Panc1 (cell line): Measurements from ENCODE around the gene CCDC60.

ENCODE experiments used
- CTCF ChIP-seq: fragments of 450-650 bp; IDR thresholded peaks from 2 replicates; pipeline ENCODE4 v1.5.1; 2017; ENCODE audit warnings: mild to moderate bottlenecking
- TCF7L2 ChIP-seq: IDR thresholded peaks from 2 replicates; pipeline ENCODE4 v1.6.1; 2011; ENCODE audit warnings: mild to moderate bottlenecking, low read depth, low read length, inconsistent platforms

DNA sequence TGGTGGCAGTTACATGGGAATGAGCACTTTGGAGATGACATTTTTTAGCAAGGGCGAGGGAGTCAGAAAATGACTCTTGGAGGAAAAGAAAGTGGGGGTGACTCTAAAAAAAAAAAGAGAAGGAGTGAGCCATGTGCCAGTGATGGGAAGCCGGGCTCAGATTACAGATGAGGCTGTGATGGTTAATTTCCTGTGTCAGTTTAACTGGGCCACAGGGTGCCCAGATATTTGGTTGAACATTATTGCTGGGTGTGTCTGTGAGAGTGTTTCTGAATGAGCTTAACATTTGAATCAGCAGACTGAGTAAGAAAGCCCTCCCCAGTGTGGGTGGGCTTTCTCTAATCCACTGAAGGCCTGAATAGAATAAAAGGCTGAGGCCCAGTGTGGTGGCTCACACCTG is 26.8 kb upstream of the CCDC60 start:
- no peak for TF ChIP-seq CTCF
- TF ChIP-seq TCF7L2, result no peak
